Skeletal muscle satellite cell (primary cell): Measurements from ENCODE around the gene LAMA2.

Experiments used
- H3K27me3 ChIP-seq: 2 replicates; pipeline ENCODE4 v1.7.0; 2013; ENCODE audit warnings: low read length; ENCODE audit not compliant: control insufficient read depth, insufficient read depth
- H3K36me3 ChIP-seq: 2 replicates; pipeline ENCODE4 v1.7.0; 2013; ENCODE audit warnings: mild to moderate bottlenecking, control low read depth, low read length; ENCODE audit not compliant: insufficient read depth
- H3K4me1 ChIP-seq: 2 replicates; pipeline ENCODE4 v1.7.0; 2013; ENCODE audit warnings: low read length; ENCODE audit not compliant: control insufficient read depth, insufficient read depth
- H3K4me2 ChIP-seq: 2 replicates; pipeline ENCODE4 v1.7.0; 2013; ENCODE audit warnings: mild to moderate bottlenecking, low read length
- H3K4me3 ChIP-seq: 2 replicates; pipeline ENCODE4 v1.7.0; 2013; ENCODE audit warnings: low read length
- H3K9ac ChIP-seq: 2 replicates; pipeline ENCODE4 v1.7.0; 2013; ENCODE audit warnings: mild to moderate bottlenecking, low read depth, low read length, moderate library complexity
- H3K9me3 ChIP-seq: replicated peaks from 2 replicates; pipeline ENCODE4 v1.7.0; 2013; ENCODE audit warnings: mild to moderate bottlenecking, control low read depth, low read length
- small RNA-seq: library from RNA; depleted of rRNA; stranded (forward); fragments of <200 nt; gene quantifications from one replicate; pipeline ENCODE3, GENCODE V24; 2012

The LAMA2 gene

GRCh38 chr6:129551486-129551885 is 668.5 kb downstream of the LAMA2 start:
- H3K4me3 ChIP-seq: no peak overlapping the region
- peaks cover 46% of the 10 kb centered on the region for H3K36me3 ChIP-seq
- no peaks in the 10 kb centered on the region for H3K27me3 ChIP-seq
- no peaks in the 10 kb centered on the region for H3K9me3 ChIP-seq
- H3K9ac ChIP-seq: no peak overlapping the region
- H3K4me2 ChIP-seq: no peak overlapping the region
- H3K4me1 ChIP-seq: no peaks in the 10 kb centered on the region

- Histone ChIP-seq H3K9ac (no peak overlapping the region), H3K4me3 (no peak overlapping the region), H3K4me1 (no peaks in the 10 kb centered on the region), H3K36me3 (peaks cover 49% of the 10 kb centered on the region), H3K4me2 (no peak overlapping the region), H3K9me3 (no peaks in the 10 kb centered on the region), H3K27me3 (no peaks in the 10 kb centered on the region)
Observed at GRCh38 chr6:129552413-129552812, 669.5 kb downstream of the LAMA2 start.

- Histone ChIP-seq H3K36me3 (peaks cover 35% of the 10 kb centered on the region), H3K4me3 (no peak overlapping the region), H3K4me1 (no peaks in the 10 kb centered on the region), H3K9ac (no peak overlapping the region), H3K4me2 (no peak overlapping the region), H3K9me3 (no peaks in the 10 kb centered on the region), H3K27me3 (no peaks in the 10 kb centered on the region)
Observed at GRCh38 chr6:129555206-129555832, 672.4 kb downstream of the LAMA2 start.

GRCh38 chr6:129558248-129558647 is 675.3 kb downstream of the LAMA2 start:
- Histone ChIP-seq H3K4me1 (no peaks in the 10 kb centered on the region), H3K9ac (no peak overlapping the region)

GRCh38 chr6:129565366-129565765 is 682.4 kb downstream of the LAMA2 start:
- H3K4me2 ChIP-seq: no peak overlapping the region
- no peak overlapping the region for H3K9ac ChIP-seq
- peaks cover 20% of the 10 kb centered on the region for H3K36me3 ChIP-seq
- H3K9me3 ChIP-seq: no peaks in the 10 kb centered on the region
- no peak overlapping the region for H3K4me3 ChIP-seq
- no peaks in the 10 kb centered on the region for H3K27me3 ChIP-seq
- H3K4me1 ChIP-seq: no peaks in the 10 kb centered on the region

More at GRCh38 chr6:129558248-129558647, 675.3 kb downstream of the LAMA2 start:
- Histone ChIP-seq H3K36me3 (peaks cover 38% of the 10 kb centered on the region), H3K4me3 (no peak overlapping the region), H3K9me3 (no peaks in the 10 kb centered on the region), H3K4me2 (no peak overlapping the region), H3K27me3 (no peaks in the 10 kb centered on the region)

GRCh38 chr6:129565811-129566210 is 682.9 kb downstream of the LAMA2 start:
- Histone ChIP-seq H3K36me3 (peaks cover 20% of the 10 kb centered on the region), H3K4me2 (no peak overlapping the region), H3K9ac (no peak overlapping the region), H3K27me3 (no peaks in the 10 kb centered on the region), H3K9me3 (no peaks in the 10 kb centered on the region), H3K4me3 (no peak overlapping the region), H3K4me1 (no peaks in the 10 kb centered on the region)

Small RNA genes within 50 kb of the gene (small RNA-seq; reads per million reads assigned to genes)
- 0.21 reads per million for gene RNU6-861P
